Measurements from ENCODE around the gene SNX24.

DNA sequence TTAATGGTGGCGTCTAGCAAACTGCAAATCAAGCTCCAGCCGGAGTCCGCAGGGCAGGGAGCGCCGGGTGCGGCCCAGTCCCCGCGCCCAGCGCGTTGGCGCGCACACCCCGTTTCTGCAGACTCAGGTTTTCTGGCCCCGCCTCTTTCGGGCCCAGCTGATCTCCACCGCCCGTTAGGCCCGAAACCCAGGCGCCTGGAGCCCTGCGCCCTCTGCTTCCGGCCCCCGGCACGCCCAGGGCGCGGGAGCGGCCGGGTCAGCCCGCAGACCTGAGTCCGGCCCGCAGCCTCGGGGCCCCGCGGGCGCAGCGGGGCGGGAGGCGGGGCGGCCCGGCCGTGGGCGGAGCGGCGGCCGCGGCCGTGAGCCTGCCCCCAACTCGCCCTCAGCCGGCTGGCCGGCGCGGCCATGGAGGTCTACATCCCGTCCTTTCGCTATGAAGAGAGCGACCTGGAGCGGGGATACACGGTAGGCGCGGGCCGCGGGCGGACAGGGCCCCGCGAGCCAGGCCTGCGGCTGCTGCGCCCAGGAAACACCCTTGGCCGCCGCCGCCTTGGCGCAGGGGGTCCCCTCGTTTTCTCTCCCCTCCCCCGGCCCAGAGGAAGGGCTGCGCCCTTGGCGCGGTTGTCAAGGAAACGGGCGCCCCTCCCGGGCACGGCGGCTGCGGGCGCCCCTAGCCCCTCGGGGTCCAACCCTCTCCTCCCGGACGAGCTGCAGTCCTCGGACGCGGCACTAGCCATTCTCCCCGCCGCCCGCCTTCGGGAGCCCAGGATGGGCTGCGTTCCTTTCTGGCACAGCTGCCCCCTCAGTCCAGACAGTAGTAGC, at the start of gene SNX24:
- TF ChIP-seq, protein P1, sequence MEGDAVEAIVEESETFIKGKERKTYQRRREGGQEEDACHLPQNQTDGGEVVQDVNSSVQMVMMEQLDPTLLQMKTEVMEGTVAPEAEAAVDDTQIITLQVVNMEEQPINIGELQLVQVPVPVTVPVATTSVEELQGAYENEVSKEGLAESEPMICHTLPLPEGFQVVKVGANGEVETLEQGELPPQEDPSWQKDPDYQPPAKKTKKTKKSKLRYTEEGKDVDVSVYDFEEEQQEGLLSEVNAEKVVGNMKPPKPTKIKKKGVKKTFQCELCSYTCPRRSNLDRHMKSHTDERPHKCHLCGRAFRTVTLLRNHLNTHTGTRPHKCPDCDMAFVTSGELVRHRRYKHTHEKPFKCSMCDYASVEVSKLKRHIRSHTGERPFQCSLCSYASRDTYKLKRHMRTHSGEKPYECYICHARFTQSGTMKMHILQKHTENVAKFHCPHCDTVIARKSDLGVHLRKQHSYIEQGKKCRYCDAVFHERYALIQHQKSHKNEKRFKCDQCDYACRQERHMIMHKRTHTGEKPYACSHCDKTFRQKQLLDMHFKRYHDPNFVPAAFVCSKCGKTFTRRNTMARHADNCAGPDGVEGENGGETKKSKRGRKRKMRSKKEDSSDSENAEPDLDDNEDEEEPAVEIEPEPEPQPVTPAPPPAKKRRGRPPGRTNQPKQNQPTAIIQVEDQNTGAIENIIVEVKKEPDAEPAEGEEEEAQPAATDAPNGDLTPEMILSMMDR (IDR thresholded peaks at IDR 0.05) = peak in 1 of 4 experiments; percentile 3
- peak; percentile 16 for TF ChIP-seq POLR2AphosphoS5 (IDR thresholded peaks at IDR 0.05)
